ENCODE data around the gene BHLHE40. TPM values are rescaled to one million over a fixed set of nuclear protein-coding genes. Genes with fewer than 3 reads are reported as not detected.

Gene BHLHE40
- 10 to 100 TPM; 51.4 to 91.9 (median 64.4) TPM for polyA plus RNA-seq

- peak in 1 of 3 donors; percentile 47 for DNase-seq
- H3K27ac Mint-ChIP-seq = peak within 1 kb of the TSS; percentile 99 to 100 (median 99)
- peaks cover 35 to 46% (median 43%) of the 10 kb centered on the region in 3 donors for H3K36me3 Mint-ChIP-seq
- peaks cover 0 to 2% (median under 1%) of the 10 kb centered on the region in 6 donors for H3K9me3 Mint-ChIP-seq
- H3K27me3 Mint-ChIP-seq (ENCODE audit: low read depth in 3 of 3) = peaks cover 69 to 78% (median 70%) of the 10 kb centered on the region in 3 donors
- peak within 1 kb of the TSS; percentile 97 to 100 (median 100) for H3K4me3 Mint-ChIP-seq
- H3K4me1 Mint-ChIP-seq = peaks cover 70 to 71% of the 10 kb centered on the region in 2 donors
Observed at GRCh38 chr3:4979428-4980228, at the start of gene BHLHE40. BHLHE40 (plus strand) TSS chr3:4979437; CDS start chr3:4979719, 282 bp downstream.

GRCh38 chr3:4930501-4930900, 48.7 kb upstream of the BHLHE40 start:
- Mint-ChIP-seq H3K9me3 (no peaks in the 10 kb centered on the region), H3K4me1 (peaks cover 20 to 38% of the 10 kb centered on the region in 2 donors), H3K36me3 (peaks cover 0 to 8% (median 4%) of the 10 kb centered on the region in 3 donors), H3K27ac (peak overlapping the region in 3 of 6 donors; percentile 26 to 81 (median 44)), H3K4me3 (no peak overlapping the region), H3K27me3 (ENCODE audit: low read depth in 3 of 3) (peaks cover 2 to 13% (median 5%) of the 10 kb centered on the region in 3 donors)
- DNase-seq = no peak

DNA sequence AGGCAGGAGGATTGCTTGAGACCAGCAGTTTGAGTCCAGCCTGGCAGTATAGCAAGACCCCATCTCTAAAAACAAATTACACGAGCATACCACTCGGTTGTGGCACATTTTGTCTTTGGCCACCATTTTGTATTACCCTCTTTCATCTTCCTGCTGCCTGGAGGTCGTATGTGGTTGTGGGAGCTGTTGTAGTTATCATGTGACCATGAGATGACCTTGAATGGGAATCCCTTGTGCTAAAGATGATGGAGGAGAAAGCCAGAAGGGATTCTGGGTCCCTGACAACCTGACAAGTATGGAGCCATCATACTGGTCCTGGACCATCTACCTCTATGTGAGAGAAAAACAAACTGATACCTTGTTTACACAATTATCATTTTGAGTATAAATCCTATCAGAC, 45.2 kb upstream of the BHLHE40 start:
- H3K27ac Mint-ChIP-seq = no peak overlapping the region
- H3K4me1 Mint-ChIP-seq = peaks cover 2 to 7% of the 10 kb centered on the region in 2 donors
- no peaks in the 10 kb centered on the region for H3K9me3 Mint-ChIP-seq
- DNase-seq = no peak
- no peak overlapping the region for H3K4me3 Mint-ChIP-seq
- peaks cover 2 to 3% (median 2%) of the 10 kb centered on the region in 3 donors for H3K27me3 Mint-ChIP-seq (ENCODE audit: low read depth in 3 of 3)
- peaks cover 0 to 23% (median 4%) of the 10 kb centered on the region in 3 donors for H3K36me3 Mint-ChIP-seq

DNA sequence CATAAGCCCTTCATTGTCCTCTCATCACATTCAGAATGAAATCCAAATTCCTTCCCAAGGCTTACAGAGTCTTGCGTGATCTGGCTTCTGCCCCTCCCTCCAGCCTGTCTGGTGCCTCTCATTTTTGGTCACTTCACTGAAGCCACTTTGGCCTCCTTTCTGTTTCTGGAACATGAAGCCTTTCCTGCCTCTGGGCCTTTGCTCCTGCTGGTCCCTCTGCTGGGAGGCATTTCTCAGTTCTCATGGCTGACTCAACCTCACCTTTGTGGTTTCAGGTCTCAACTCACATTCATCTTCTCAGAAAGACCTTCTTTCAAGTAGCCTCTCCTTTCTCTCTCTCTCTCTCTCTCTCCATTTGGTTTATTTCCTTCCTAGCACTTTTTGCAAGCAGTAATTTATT, 43.9 kb upstream of the BHLHE40 start:
- Mint-ChIP-seq H3K36me3 (peaks cover 0 to 23% (median 4%) of the 10 kb centered on the region in 3 donors), H3K27ac (peak overlapping the region in 2 of 6 donors; percentile 60 to 61), H3K9me3 (no peaks in the 10 kb centered on the region), H3K4me1 (peaks cover 0 to 2% of the 10 kb centered on the region in 2 donors), H3K27me3 (ENCODE audit: low read depth in 3 of 3) (peaks cover 2 to 3% (median 2%) of the 10 kb centered on the region in 3 donors), H3K4me3 (no peak overlapping the region)
- DNase-seq = no peak

DNA sequence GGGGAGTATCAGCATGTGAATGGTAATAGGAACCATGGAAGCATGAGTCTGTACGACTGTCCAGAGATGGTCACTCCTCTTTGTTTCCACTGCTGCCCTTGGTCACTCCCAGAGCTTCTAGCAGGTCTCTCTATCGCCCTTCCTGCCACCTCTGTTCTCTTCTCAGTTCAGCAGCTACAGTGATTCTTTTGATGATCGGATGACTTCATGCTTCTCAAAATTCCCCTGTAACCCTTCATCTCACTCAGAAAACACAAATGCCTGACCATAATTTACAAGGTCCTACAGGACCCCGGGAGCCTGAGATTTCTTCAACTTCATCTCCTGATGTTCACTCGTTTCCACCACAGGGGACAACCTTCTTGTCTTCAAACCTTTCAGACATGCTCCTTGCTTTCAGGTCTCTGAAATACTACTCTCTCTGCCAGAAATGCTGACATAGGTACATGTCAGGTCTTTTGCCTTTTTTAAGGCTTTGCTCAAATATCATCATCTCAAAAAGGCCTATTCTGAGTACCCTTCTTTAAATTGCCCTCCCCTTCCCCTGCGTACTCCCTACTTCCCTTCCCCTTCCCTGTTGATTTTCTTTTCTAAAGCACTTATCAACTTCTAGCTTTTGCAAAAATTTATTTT, 42.1 kb upstream of the BHLHE40 start:
- H3K4me3 Mint-ChIP-seq = no peak overlapping the region
- H3K36me3 Mint-ChIP-seq = peaks cover 0 to 18% (median 0%) of the 10 kb centered on the region in 3 donors
- H3K4me1 Mint-ChIP-seq = peaks cover 0 to 2% of the 10 kb centered on the region in 2 donors
- DNase-seq = no peak
- H3K9me3 Mint-ChIP-seq = no peaks in the 10 kb centered on the region
- peaks cover 0 to 3% (median 2%) of the 10 kb centered on the region in 3 donors for H3K27me3 Mint-ChIP-seq (ENCODE audit: low read depth in 3 of 3)
- peak overlapping the region in 1 of 6 donors; percentile 11 for H3K27ac Mint-ChIP-seq

DNA sequence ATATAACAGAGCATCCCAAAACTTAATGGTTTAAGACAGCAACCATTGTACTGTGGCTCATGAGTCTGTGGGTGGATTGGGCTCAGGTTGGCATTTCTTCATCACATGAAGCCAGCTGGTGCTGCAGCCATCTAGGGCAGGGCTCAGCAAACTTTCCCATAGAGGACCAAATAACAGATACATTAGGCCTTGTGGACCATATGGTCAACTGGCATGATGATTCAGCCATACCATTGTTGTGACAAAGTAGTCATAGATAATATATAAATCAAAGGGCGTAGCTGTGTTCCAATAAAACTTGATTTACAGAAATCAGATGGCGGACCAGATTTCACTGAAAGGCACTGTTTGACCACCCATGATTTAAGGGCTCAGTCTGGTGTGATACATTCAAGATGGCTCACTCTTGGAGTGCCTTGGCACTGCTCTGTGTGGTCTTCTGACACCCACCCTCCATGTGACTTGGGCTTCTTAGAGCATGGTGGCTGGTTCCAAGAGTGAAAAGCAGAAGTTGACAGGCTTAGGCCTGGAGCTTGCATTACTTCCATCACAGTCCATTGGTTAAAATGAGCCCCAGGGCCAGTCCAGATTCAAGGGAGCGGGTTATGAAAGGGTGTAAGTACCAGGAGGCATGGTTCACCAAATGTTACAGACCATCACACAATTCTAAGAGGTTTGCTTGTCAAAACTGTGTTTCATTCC, 40.8 kb upstream of the BHLHE40 start:
- H3K27ac Mint-ChIP-seq = peak overlapping the region in 2 of 6 donors; percentile 3 to 42
- H3K36me3 Mint-ChIP-seq = peaks cover 0 to 18% (median 0%) of the 10 kb centered on the region in 3 donors

GRCh38 chr3:4939276-4939675, 40.0 kb upstream of the BHLHE40 start:
- Mint-ChIP-seq H3K4me1 (peaks cover 0 to 2% of the 10 kb centered on the region in 2 donors), H3K27me3 (ENCODE audit: low read depth in 3 of 3) (peaks cover 0 to 3% (median 2%) of the 10 kb centered on the region in 3 donors), H3K27ac (peak overlapping the region in 1 of 6 donors; percentile 74), H3K9me3 (no peaks in the 10 kb centered on the region), H3K4me3 (no peak overlapping the region), H3K36me3 (peaks cover 0 to 18% (median 0%) of the 10 kb centered on the region in 3 donors)
- no peak for DNase-seq

More for the DNA sequence above, 40.8 kb upstream of the BHLHE40 start:
- Mint-ChIP-seq H3K27me3 (ENCODE audit: low read depth in 3 of 3) (peaks cover 0 to 3% (median 2%) of the 10 kb centered on the region in 3 donors), H3K9me3 (no peaks in the 10 kb centered on the region), H3K4me1 (peaks cover 0 to 2% of the 10 kb centered on the region in 2 donors), H3K4me3 (no peak overlapping the region)
- DNase-seq = no peak

DNA sequence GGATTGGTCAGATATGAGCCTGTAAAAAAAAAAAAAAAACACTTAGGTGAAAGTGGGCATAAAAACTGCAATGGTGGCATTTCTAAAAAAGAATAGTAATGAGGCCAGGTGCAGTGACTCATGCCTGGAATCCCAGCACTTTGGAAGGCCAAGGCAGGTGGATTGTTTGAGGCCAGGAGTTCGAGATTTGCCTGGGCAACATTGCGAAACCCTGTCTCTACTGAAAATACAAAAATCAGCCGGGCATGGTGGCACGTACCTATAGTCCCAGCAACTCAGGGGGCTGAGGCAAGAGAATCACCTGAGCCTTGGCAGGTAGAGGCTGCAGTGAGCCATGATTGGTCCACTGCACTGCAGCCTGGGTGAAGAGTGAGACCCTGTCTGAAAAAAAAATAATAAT, 38.3 kb upstream of the BHLHE40 start:
- no peak overlapping the region for H3K27ac Mint-ChIP-seq

GRCh38 chr3:4943549-4943948, 35.7 kb upstream of the BHLHE40 start:
- Mint-ChIP-seq H3K27me3 (ENCODE audit: low read depth in 3 of 3) (peaks cover 0 to 6% (median 0%) of the 10 kb centered on the region in 3 donors), H3K4me3 (no peak overlapping the region), H3K9me3 (no peaks in the 10 kb centered on the region), H3K36me3 (peaks cover 0 to 5% (median 0%) of the 10 kb centered on the region in 3 donors), H3K27ac (no peak overlapping the region), H3K4me1 (peaks cover 2 to 4% of the 10 kb centered on the region in 2 donors)
- no peak for DNase-seq

More for the DNA sequence above, 38.3 kb upstream of the BHLHE40 start:
- DNase-seq = no peak
- H3K36me3 Mint-ChIP-seq = peaks cover 0 to 19% (median 0%) of the 10 kb centered on the region in 3 donors
- no peaks in the 10 kb centered on the region for H3K9me3 Mint-ChIP-seq
- H3K27me3 Mint-ChIP-seq (ENCODE audit: low read depth in 3 of 3) = peaks cover 0 to 2% (median 0%) of the 10 kb centered on the region in 3 donors
- H3K4me1 Mint-ChIP-seq = peaks cover 2 to 4% of the 10 kb centered on the region in 2 donors
- H3K4me3 Mint-ChIP-seq = no peak overlapping the region

DNA sequence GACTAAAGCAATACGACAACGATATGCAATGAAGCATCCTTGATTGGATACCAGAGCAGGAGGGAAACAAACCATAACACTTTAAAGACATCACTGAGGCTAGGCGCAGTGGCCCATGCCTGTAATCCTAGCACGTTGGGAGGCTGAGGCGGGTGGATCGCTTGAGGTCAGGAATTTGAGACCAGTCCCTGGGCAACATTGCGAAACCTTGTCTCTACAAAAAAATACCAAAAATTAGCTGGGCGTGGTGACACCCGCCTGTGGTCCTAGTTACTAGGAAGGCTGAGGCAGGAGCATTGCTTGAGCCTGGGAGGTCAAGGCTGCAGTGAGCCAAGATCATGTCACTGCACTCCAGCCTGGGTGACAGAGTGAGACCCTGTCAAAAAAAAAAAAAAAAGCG, 33.9 kb upstream of the BHLHE40 start:
- Mint-ChIP-seq H3K4me1 (peaks cover 2 to 4% of the 10 kb centered on the region in 2 donors), H3K4me3 (no peak overlapping the region), H3K9me3 (no peaks in the 10 kb centered on the region), H3K36me3 (peaks cover 0 to 4% (median 0%) of the 10 kb centered on the region in 3 donors), H3K27ac (peak overlapping the region in 2 of 6 donors; percentile 12 to 40), H3K27me3 (ENCODE audit: low read depth in 3 of 3) (peaks cover 0 to 6% (median 0%) of the 10 kb centered on the region in 3 donors)
- no peak for DNase-seq

- no peak overlapping the region for H3K4me3 Mint-ChIP-seq
- H3K27me3 Mint-ChIP-seq (ENCODE audit: low read depth in 3 of 3) = peaks cover 0 to 6% (median 0%) of the 10 kb centered on the region in 3 donors
- H3K27ac Mint-ChIP-seq = no peak overlapping the region
- no peaks in the 10 kb centered on the region for H3K9me3 Mint-ChIP-seq
- peaks cover 0 to 4% (median 0%) of the 10 kb centered on the region in 3 donors for H3K36me3 Mint-ChIP-seq
- DNase-seq = no peak
- H3K4me1 Mint-ChIP-seq = peaks cover 2 to 4% of the 10 kb centered on the region in 2 donors
Observed at GRCh38 chr3:4947028-4947427, 32.2 kb upstream of the BHLHE40 start.

- Mint-ChIP-seq H3K9me3 (no peaks in the 10 kb centered on the region), H3K4me1 (peaks cover 2 to 4% of the 10 kb centered on the region in 2 donors), H3K36me3 (peaks cover 0 to 4% (median 0%) of the 10 kb centered on the region in 3 donors), H3K27me3 (ENCODE audit: low read depth in 3 of 3) (peaks cover 0 to 6% (median 0%) of the 10 kb centered on the region in 3 donors), H3K4me3 (no peak overlapping the region), H3K27ac (peak overlapping the region in 2 of 6 donors; percentile 15 to 49)
- no peak for DNase-seq
Observed at GRCh38 chr3:4948395-4948794, 30.8 kb upstream of the BHLHE40 start.

- DNase-seq = no peak
- no peaks in the 10 kb centered on the region for H3K9me3 Mint-ChIP-seq
- H3K27ac Mint-ChIP-seq = no peak overlapping the region
- peaks cover 0 to 4% (median 0%) of the 10 kb centered on the region in 3 donors for H3K36me3 Mint-ChIP-seq
- peaks cover 2 to 4% of the 10 kb centered on the region in 2 donors for H3K4me1 Mint-ChIP-seq
- no peak overlapping the region for H3K4me3 Mint-ChIP-seq
- peaks cover 0 to 6% (median 0%) of the 10 kb centered on the region in 3 donors for H3K27me3 Mint-ChIP-seq (ENCODE audit: low read depth in 3 of 3)
Observed at GRCh38 chr3:4949004-4949403, 30.2 kb upstream of the BHLHE40 start.
